ENCODE results near the gene KRT17. TPM values are rescaled to one million over a fixed set of nuclear protein-coding genes. Genes with fewer than 3 reads are reported as not detected.
A peak's percentile ranks its signal among the peaks of the same experiment; 100 is the strongest.
"Not testable (repeated sequence)": the region's sequence is repeated elsewhere in the genome, so short reads cannot be mapped to it uniquely, and the experiment has no call there.

The KRT17 gene
- total RNA-seq, 1 experiment from 2014 or later = 1.5 TPM

DNA sequence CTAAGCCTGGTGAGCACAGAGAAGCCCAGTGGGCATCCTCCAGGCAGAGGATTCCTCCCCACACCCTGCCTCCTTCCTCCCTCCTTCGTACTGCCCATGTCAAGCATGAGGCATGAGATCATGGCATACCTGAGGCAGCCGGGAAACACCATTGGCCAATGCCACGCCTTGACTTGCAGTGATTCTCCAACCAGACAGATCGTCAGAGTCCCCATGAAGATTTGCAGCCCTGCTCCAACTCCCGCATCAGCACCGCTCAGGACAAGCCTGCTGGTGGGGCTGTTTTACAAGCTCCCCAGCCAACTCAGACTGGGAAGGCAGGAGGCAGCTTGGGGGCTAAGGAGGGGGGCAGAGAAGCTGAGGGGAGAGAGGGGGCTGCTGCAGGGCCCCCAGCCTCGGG, 8.9 kb downstream of the KRT17 start:
- H4K91ac ChIP-seq (ENCODE audit: insufficient read length, low read depth, low read length) = no peak overlapping the region
- no peak overlapping the region for H2BK20ac ChIP-seq (ENCODE audit: low read depth, low read length, poor library complexity, severe bottlenecking)
- no peaks in the 10 kb centered on the region for H3K9me3 ChIP-seq (ENCODE audit: control insufficient read depth, low read depth, low read length)
- Mint-ChIP-seq H3K9me3 (no peaks in the 10 kb centered on the region), H3K27ac (no peak overlapping the region), H3K4me3 (no peak overlapping the region), H3K4me1 (peaks cover 3 to 25% of the 10 kb centered on the region in 2 experiments), H3K27me3 (ENCODE audit: low read depth) (peaks cover 5% of the 10 kb centered on the region; the same call in 1 of the 2 replicates), H3K36me3 (ENCODE audit: insufficient read depth in 1 of 3, low read depth in 3 of 3) (no peaks in the 10 kb centered on the region)
- no peak overlapping the region for H2BK12ac ChIP-seq (ENCODE audit: insufficient read length, low read depth, low read length)
- H3K27me3 ChIP-seq (ENCODE audit: insufficient read depth, low read length) = no peaks in the 10 kb centered on the region
- no peak overlapping the region for H3K18ac ChIP-seq (ENCODE audit: insufficient read length, low read depth, low read length)
- no peak overlapping the region for H3K56ac ChIP-seq (ENCODE audit: insufficient read length, low read depth, low read length)
- H4K20me1 ChIP-seq (ENCODE audit: control insufficient read depth, insufficient read depth, insufficient read length) = no peaks in the 10 kb centered on the region
- no peaks in the 10 kb centered on the region for H3K79me1 ChIP-seq (ENCODE audit: insufficient read depth, low read depth, low read length, poor library complexity, severe bottlenecking)
- H2AFZ ChIP-seq (ENCODE audit: low read length) = no peak overlapping the region
- DNase-seq = peak; percentile 85
- H2BK120ac ChIP-seq (ENCODE audit: low read depth, low read length, poor library complexity, severe bottlenecking) = no peak overlapping the region
- no peak overlapping the region for H3K4ac ChIP-seq (ENCODE audit: low read depth, low read length)
- no peak overlapping the region for H3K23ac ChIP-seq (ENCODE audit: insufficient read length, low read depth, low read length)
- H4K5ac ChIP-seq (ENCODE audit: insufficient read length, low read depth, low read length) = no peak overlapping the region
- no peak overlapping the region for H3K9ac ChIP-seq (ENCODE audit: extremely low read depth, insufficient read length, low read length)
- H3K23me2 ChIP-seq (ENCODE audit: insufficient read length, low read depth, low read length, poor library complexity, severe bottlenecking) = no peaks in the 10 kb centered on the region
- no peaks in the 10 kb centered on the region for H3K79me2 ChIP-seq (ENCODE audit: insufficient read depth, low read length)
- no peak overlapping the region for H3K4me2 ChIP-seq (ENCODE audit: insufficient read depth, insufficient read length, low read length)
- H4K8ac ChIP-seq (replicated peaks; ENCODE audit: insufficient read length, low read depth, low read length) = no peak overlapping the region
- WGBS (ENCODE audit: extremely low coverage, insufficient read length, low lambda C conversion rate) = no CpG with 5 or more reads among the region's 7 CpGs
- no peak overlapping the region for H2BK5ac ChIP-seq (ENCODE audit: insufficient read length, low read length)
- H3T11ph ChIP-seq (ENCODE audit: low read length) = no peak overlapping the region
- no peak overlapping the region for H3K27ac ChIP-seq (ENCODE audit: insufficient read length, low read depth, low read length)
- no peak overlapping the region for H2AK5ac ChIP-seq (ENCODE audit: insufficient read length, low read length)
- H3K4me1 ChIP-seq (ENCODE audit: insufficient read depth, low read length) = no peaks in the 10 kb centered on the region
- H2BK15ac ChIP-seq (ENCODE audit: low read depth, low read length) = no peak overlapping the region
- no peak overlapping the region for H3K14ac ChIP-seq (ENCODE audit: insufficient read depth, low read length)
- TF ChIP-seq CTCF (conservative IDR thresholded peaks at IDR 0.05) = no peak; the same call in 2 of the 3 replicates

DNA sequence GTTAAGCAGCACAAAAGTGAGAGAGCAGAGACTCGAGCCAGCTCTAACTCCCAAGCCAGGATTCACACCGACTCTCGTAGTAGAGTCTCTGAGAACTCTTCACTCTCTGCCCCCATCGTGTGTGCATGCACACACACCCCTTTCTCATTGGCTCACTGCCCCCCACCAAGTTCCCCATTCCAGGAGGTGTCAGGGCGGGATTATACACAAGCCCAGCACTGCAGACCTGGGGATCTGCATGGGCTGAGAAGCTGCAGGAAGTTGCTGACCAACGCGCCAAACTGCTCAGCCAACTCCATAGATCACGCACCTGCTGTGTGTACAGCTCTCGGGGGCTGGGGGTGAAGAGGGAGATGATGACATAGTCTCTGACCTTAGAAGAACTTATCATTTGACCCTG, 9.6 kb downstream of the KRT17 start:
- not testable (repeated sequence) for H3K79me1 ChIP-seq (ENCODE audit: insufficient read depth, low read depth, low read length, poor library complexity, severe bottlenecking); H2BK120ac ChIP-seq (ENCODE audit: low read depth, low read length, poor library complexity, severe bottlenecking); H3T11ph ChIP-seq (ENCODE audit: low read length); H3K79me2 ChIP-seq (ENCODE audit: insufficient read depth, low read length); H2AK5ac ChIP-seq (ENCODE audit: insufficient read length, low read length); H3K4me3 Mint-ChIP-seq; H3K18ac ChIP-seq (ENCODE audit: insufficient read length, low read depth, low read length); H2BK5ac ChIP-seq (ENCODE audit: insufficient read length, low read length); H2AFZ ChIP-seq (ENCODE audit: low read length); H3K23ac ChIP-seq (ENCODE audit: insufficient read length, low read depth, low read length); H3K9me3 ChIP-seq (ENCODE audit: control insufficient read depth, low read depth, low read length); H3K23me2 ChIP-seq (ENCODE audit: insufficient read length, low read depth, low read length, poor library complexity, severe bottlenecking); H4K5ac ChIP-seq (ENCODE audit: insufficient read length, low read depth, low read length); H3K27ac ChIP-seq (ENCODE audit: insufficient read length, low read depth, low read length); H2BK12ac ChIP-seq (ENCODE audit: insufficient read length, low read depth, low read length); H2BK20ac ChIP-seq (ENCODE audit: low read depth, low read length, poor library complexity, severe bottlenecking); H3K27me3 ChIP-seq (ENCODE audit: insufficient read depth, low read length); H3K14ac ChIP-seq (ENCODE audit: insufficient read depth, low read length); H3K27me3 Mint-ChIP-seq (ENCODE audit: low read depth); H3K4me1 ChIP-seq (ENCODE audit: insufficient read depth, low read length); H4K20me1 ChIP-seq (ENCODE audit: control insufficient read depth, insufficient read depth, insufficient read length); H3K56ac ChIP-seq (ENCODE audit: insufficient read length, low read depth, low read length); H3K36me3 Mint-ChIP-seq (ENCODE audit: insufficient read depth in 1 of 3, low read depth in 3 of 3); H4K91ac ChIP-seq (ENCODE audit: insufficient read length, low read depth, low read length); H3K9ac ChIP-seq (ENCODE audit: extremely low read depth, insufficient read length, low read length); H3K9me3 Mint-ChIP-seq; H2BK15ac ChIP-seq (ENCODE audit: low read depth, low read length); H3K4ac ChIP-seq (ENCODE audit: low read depth, low read length); H3K27ac Mint-ChIP-seq; DNase-seq; H4K8ac ChIP-seq (replicated peaks; ENCODE audit: insufficient read length, low read depth, low read length); H3K4me2 ChIP-seq (ENCODE audit: insufficient read depth, insufficient read length, low read length)
- H3K4me1 Mint-ChIP-seq = peaks cover 5 to 28% of the 10 kb centered on the region in 2 experiments
- no CpG with 5 or more reads among the region's 9 CpGs for WGBS (ENCODE audit: extremely low coverage, insufficient read length, low lambda C conversion rate)
